GM12801 (cell line): ENCODE results near the gene ESR2.

Experiments
- CTCF ChIP-seq: IDR thresholded peaks from one replicate; pipeline ENCODE4 v1.5.1; 2011; ENCODE audit warnings: control low read depth; ENCODE audit not compliant: insufficient read length; ENCODE audit errors: extremely low read depth

ESR2 gene

GRCh38 chr14:64060199-64060545, 234.0 kb downstream of the ESR2 start:
- TF ChIP-seq CTCF, result no peak

- TF ChIP-seq CTCF, result no peak
Observed at GRCh38 chr14:64059454-64060198, 234.5 kb downstream of the ESR2 start.

GRCh38 chr14:64053694-64054669, 240.2 kb downstream of the ESR2 start:
- TF ChIP-seq CTCF, result no peak

GRCh38 chr14:64049616-64050381, 244.4 kb downstream of the ESR2 start:
- no peak for TF ChIP-seq CTCF

GRCh38 chr14:64045091-64045490, 249.1 kb downstream of the ESR2 start:
- TF ChIP-seq CTCF, result no peak

- TF ChIP-seq CTCF, result no peak
Observed at GRCh38 chr14:64040044-64040443, 254.1 kb downstream of the ESR2 start.
